ENCODE data around the gene DUSP28. TPM values are rescaled to one million over a fixed set of nuclear protein-coding genes. Genes with fewer than 3 reads are reported as not detected.

The DUSP28 gene
- total and polyA plus RNA-seq, 2 of the 13 experiments (the other 11 are each of a cell fraction or from before 2014, with no cell fraction given) = 5.2 to 8.6 TPM

DNA sequence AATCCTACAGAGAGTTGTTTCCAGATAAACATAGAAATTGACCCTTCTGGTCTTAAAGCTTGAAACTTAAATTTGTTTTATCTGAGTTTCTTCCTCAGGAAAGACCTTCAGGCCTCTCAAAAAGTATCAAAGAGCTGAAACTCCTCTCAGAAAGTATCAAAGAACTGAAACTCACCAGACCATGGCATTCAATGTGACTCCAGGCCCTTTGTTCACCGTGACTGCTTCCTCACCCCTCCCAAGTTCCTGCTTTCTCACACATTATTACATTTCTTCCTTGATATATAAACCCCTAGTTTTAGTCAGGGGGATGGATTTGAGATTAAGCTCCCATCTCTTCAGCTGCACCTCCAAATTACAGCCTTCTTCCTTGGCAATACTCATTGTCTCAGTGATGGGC lies 8.3 kb upstream of the DUSP28 start:
- POLR2A ChIA-PET = no interaction called here

More for the DNA sequence above, 8.3 kb upstream of the DUSP28 start:
- DNase-seq (ENCODE audit: low spot score) = no peak
- no peak for ATAC-seq
- CTCF ChIA-PET (ENCODE audit: low intra/inter-chr PET ratio, low total read pairs) = no interaction called here
- BruUV-seq (replicated peaks) = no TSS peak
- Histone ChIP-seq H3K4me3 (replicated peaks in 1 of 3; ENCODE audit: insufficient read depth in 1 of 3, low read depth in 2 of 3, low read length in 3 of 3) (no peak overlapping the region), H3K79me2 (ENCODE audit: insufficient read depth, low read length) (peaks cover 11% of the 10 kb centered on the region), H4K20me1 (ENCODE audit: insufficient read depth, low read length) (no peaks in the 10 kb centered on the region), H3K9ac (ENCODE audit: insufficient read depth, low read depth, low read length) (no peak overlapping the region), H2AFZ (ENCODE audit: low read length) (no peak overlapping the region), H3K27me3 (ENCODE audit: control insufficient read depth in 1 of 2, insufficient read depth in 2 of 2, low read length in 2 of 2) (no peaks in the 10 kb centered on the region), H3K4me1 (ENCODE audit: insufficient read depth, low read length) (peaks cover 25% of the 10 kb centered on the region), H3K4me2 (ENCODE audit: low read depth, low read length) (no peak overlapping the region), H3K36me3 (replicated peaks in 1 of 2; ENCODE audit: control insufficient read depth in 1 of 2, insufficient read depth in 2 of 2, low read length in 2 of 2) (peaks cover 17 to 41% of the 10 kb centered on the region in 2 experiments), H3K9me3 (ENCODE audit: low read length) (no peaks in the 10 kb centered on the region), H3K27ac (ENCODE audit: extremely low read length, insufficient read depth, low read length) (no peak overlapping the region)
- FAIRE-seq = no peak
- intact Hi-C loops (cut with micrococcal nuclease; ENCODE audit: unreplicated experiment) (no loop called here), in situ Hi-C loops (cut with HindIII; ENCODE audit: extremely low pct_ligation_motif_present, low pct_unique_long_range_greater_than_20kb) (loop anchor here (25.0 kb wide), 1 partner anchor 660 kb away; no protein-coding TSS in a partner anchor)
- 74% methylated on average over 1 of the region's 1 CpG for WGBS (ENCODE audit: low lambda C conversion rate)
- TF ChIP-seq ARHGAP35 (CRISPR knock-in tag; IDR thresholded peaks at IDR 0.05; ENCODE audit: borderline replicate concordance) (no peak), ZNF777 (CRISPR knock-in tag; IDR thresholded peaks at IDR 0.05) (no peak), TEAD3 (CRISPR knock-in tag; optimal IDR thresholded peaks at IDR 0.05; ENCODE audit: borderline replicate concordance) (no peak), ZNF251 (CRISPR knock-in tag; IDR thresholded peaks at IDR 0.05) (no peak), HNRNPLL (IDR thresholded peaks at IDR 0.05; ENCODE audit: low read depth, low read length, poor library complexity, severe bottlenecking) (no peak), ZNF713 (CRISPR knock-in tag; IDR thresholded peaks at IDR 0.05) (no peak), HNRNPL (IDR thresholded peaks at IDR 0.05; ENCODE audit: low read depth, low read length) (no peak), NAIF1 (CRISPR knock-in tag; IDR thresholded peaks at IDR 0.05; ENCODE audit: borderline replicate concordance) (no peak), REPIN1 (CRISPR knock-in tag; IDR thresholded peaks at IDR 0.05; ENCODE audit: borderline replicate concordance, low read depth) (no peak), NCOA1 (CRISPR knock-in tag; IDR thresholded peaks at IDR 0.05) (no peak), ZNF75D (CRISPR knock-in tag; IDR thresholded peaks at IDR 0.05; ENCODE audit: borderline replicate concordance) (no peak), ZNF552 (CRISPR knock-in tag; IDR thresholded peaks at IDR 0.05; ENCODE audit: borderline replicate concordance) (no peak)
- TF ChIP-seq, protein P1, sequence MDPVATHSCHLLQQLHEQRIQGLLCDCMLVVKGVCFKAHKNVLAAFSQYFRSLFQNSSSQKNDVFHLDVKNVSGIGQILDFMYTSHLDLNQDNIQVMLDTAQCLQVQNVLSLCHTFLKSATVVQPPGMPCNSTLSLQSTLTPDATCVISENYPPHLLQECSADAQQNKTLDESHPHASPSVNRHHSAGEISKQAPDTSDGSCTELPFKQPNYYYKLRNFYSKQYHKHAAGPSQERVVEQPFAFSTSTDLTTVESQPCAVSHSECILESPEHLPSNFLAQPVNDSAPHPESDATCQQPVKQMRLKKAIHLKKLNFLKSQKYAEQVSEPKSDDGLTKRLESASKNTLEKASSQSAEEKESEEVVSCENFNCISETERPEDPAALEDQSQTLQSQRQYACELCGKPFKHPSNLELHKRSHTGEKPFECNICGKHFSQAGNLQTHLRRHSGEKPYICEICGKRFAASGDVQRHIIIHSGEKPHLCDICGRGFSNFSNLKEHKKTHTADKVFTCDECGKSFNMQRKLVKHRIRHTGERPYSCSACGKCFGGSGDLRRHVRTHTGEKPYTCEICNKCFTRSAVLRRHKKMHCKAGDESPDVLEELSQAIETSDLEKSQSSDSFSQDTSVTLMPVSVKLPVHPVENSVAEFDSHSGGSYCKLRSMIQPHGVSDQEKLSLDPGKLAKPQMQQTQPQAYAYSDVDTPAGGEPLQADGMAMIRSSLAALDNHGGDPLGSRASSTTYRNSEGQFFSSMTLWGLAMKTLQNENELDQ (CRISPR knock-in tag; IDR thresholded peaks at IDR 0.05; ENCODE audit: borderline replicate concordance) = no peak
- TF ChIP-seq, protein P2, sequence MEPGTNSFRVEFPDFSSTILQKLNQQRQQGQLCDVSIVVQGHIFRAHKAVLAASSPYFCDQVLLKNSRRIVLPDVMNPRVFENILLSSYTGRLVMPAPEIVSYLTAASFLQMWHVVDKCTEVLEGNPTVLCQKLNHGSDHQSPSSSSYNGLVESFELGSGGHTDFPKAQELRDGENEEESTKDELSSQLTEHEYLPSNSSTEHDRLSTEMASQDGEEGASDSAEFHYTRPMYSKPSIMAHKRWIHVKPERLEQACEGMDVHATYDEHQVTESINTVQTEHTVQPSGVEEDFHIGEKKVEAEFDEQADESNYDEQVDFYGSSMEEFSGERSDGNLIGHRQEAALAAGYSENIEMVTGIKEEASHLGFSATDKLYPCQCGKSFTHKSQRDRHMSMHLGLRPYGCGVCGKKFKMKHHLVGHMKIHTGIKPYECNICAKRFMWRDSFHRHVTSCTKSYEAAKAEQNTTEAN (CRISPR knock-in tag; conservative IDR thresholded peaks at IDR 0.05) = no peak
